Upper lobe of left lung (tissue), 6 donors: ENCODE data around the gene LY6G5C. TPM values are rescaled to one million over a fixed set of nuclear protein-coding genes. Genes with fewer than 3 reads are reported as not detected.

Experiments used
- ATAC-seq, 2 donors: fragments of 200-7000 bp; cut with Tn5 transposase; one replicate each; pipeline ENCODE4 v1.9.1; 2022; ENCODE audit warnings: mild to moderate bottlenecking in 2 of 2, moderate library complexity in 2 of 2; ENCODE audit not compliant: low FRiP score in 2 of 2
- DNase-seq, 2 donors: peaks; one replicate each; pipeline ENCODE4 v3.0.0-alpha.2; 2019 to 2020
- H3K27ac ChIP-seq, 4 donors: fragments of 200-600 bp; sonication (generic); one replicate each; pipeline ENCODE4 v1.5.1; 2016 to 2019
- H3K27me3 ChIP-seq, 4 donors: fragments of 200-600 bp; sonication (generic); one replicate each; pipeline ENCODE4 v1.5.1; 2017 to 2019
- H3K36me3 ChIP-seq, 4 donors: fragments of 200-600 bp; sonication (generic); one replicate each; pipeline ENCODE4 v1.5.1; 2016 to 2019
- H3K4me1 ChIP-seq, 4 donors: fragments of 200-600 bp; sonication (generic); one replicate each; pipeline ENCODE4 v1.5.1; 2018 to 2019
- H3K4me3 ChIP-seq, 4 donors: fragments of 200-600 bp; sonication (generic); one replicate each; pipeline ENCODE4 v1.5.1; 2017 to 2019; ENCODE audit warnings: mild to moderate bottlenecking in 2 of 4, moderate library complexity in 1 of 4
- H3K9me3 ChIP-seq, 4 donors: fragments of 200-600 bp; sonication (generic); one replicate each; pipeline ENCODE4 v1.5.1; 2018 to 2019
- EP300 ChIP-seq, 4 donors: sonication (generic); formaldehyde crosslinking; IDR thresholded peaks; one replicate each; pipeline ENCODE4 v1.5.1; 2017; ENCODE audit warnings: antibody characterized with exemption in 4 of 4, control low read depth in 2 of 4
- POLR2A ChIP-seq, 4 donors: fragments of 450-650 bp; IDR thresholded peaks; one replicate each; pipeline ENCODE4 v1.5.1; 2016 to 2017; ENCODE audit warnings: antibody characterized with exemption in 4 of 4, mild to moderate bottlenecking in 2 of 4
- POLR2AphosphoS5 ChIP-seq, 2 donors: sonication (generic); formaldehyde crosslinking; IDR thresholded peaks; one replicate each; pipeline ENCODE4 v1.5.1; 2017; ENCODE audit warnings: antibody characterized with exemption in 2 of 2
- WGBS, 2 donors: methylation state at CpG; one replicate each; pipeline ENCODE4 v1.1.5; 2017 to 2018; 5-methylcytosine and 5-hydroxymethylcytosine counted together
- total RNA-seq, 6 donors: library from RNA; depleted of rRNA in 4 of 6; stranded (reverse); fragments of >200 nt in 4 of 6; gene quantifications; one replicate each; pipeline versions ENCODE4 v1.1.0 to v1.2.1, GENCODE V29; 2016 to 2021
- TF ChIP-seq, protein P1 (sequence below), 6 experiments: fragments of 450-650 bp in 4 of 6; fragments of 200-600 bp in 2 of 6; sonication (generic) in 2 of 6; IDR thresholded peaks; one replicate each; pipeline ENCODE4 v1.5.1; 2016 to 2019; ENCODE audit warnings: antibody characterized with exemption in 6 of 6
- donor health status: DM: no; HTN: no; CAD: no; lungs with moderate emphysema.
- donor health status: DM: no; HTN: yes; CAD: no; lungs with severe emphysema.

LY6G5C gene
- total RNA-seq, 6 donors from 2014 or later = 1.8 to 4.4 (median 3.1) TPM; not detected in 2

DNA sequence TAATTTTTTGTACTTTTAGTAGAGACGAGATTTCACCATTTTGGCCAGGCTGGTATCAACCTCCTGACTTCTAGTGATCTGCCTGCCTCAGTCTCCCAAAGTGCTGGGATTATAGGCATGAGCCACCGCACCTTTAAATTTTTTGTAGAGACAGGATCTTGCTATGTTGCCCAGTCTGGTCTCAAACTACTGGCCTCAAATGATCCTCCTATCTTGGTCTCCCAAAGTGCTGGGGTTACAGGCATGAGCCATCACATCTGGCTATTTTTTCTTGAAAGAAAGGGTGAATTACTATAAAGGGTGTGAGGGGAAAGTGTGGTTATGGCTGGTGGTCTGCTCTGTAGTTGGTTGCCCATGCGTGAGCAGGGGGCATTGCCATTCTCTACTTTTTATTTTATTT is 27.4 kb upstream of the LY6G5C start:
- Histone ChIP-seq H3K4me1 (peaks cover 8 to 20% (median 15%) of the 10 kb centered on the region in 4 donors), H3K9me3 (no peaks in the 10 kb centered on the region), H3K27ac (no peak overlapping the region), H3K36me3 (no peaks in the 10 kb centered on the region), H3K4me3 (no peak overlapping the region), H3K27me3 (no peaks in the 10 kb centered on the region)
- 98 to 100% methylated on average over 3 of the region's 3 CpGs for WGBS, 2 donors
- DNase-seq (no peak), ATAC-seq (no peak)
- TF ChIP-seq POLR2A (IDR thresholded peaks at IDR 0.05) (no peak), POLR2AphosphoS5 (IDR thresholded peaks at IDR 0.05) (no peak), EP300 (IDR thresholded peaks at IDR 0.05) (no peak)
- TF ChIP-seq, protein P1, sequence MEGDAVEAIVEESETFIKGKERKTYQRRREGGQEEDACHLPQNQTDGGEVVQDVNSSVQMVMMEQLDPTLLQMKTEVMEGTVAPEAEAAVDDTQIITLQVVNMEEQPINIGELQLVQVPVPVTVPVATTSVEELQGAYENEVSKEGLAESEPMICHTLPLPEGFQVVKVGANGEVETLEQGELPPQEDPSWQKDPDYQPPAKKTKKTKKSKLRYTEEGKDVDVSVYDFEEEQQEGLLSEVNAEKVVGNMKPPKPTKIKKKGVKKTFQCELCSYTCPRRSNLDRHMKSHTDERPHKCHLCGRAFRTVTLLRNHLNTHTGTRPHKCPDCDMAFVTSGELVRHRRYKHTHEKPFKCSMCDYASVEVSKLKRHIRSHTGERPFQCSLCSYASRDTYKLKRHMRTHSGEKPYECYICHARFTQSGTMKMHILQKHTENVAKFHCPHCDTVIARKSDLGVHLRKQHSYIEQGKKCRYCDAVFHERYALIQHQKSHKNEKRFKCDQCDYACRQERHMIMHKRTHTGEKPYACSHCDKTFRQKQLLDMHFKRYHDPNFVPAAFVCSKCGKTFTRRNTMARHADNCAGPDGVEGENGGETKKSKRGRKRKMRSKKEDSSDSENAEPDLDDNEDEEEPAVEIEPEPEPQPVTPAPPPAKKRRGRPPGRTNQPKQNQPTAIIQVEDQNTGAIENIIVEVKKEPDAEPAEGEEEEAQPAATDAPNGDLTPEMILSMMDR (IDR thresholded peaks at IDR 0.05) = no peak

GRCh38 chr6:31707701-31708100 is 26.8 kb upstream of the LY6G5C start:
- Histone ChIP-seq H3K36me3 (no peaks in the 10 kb centered on the region), H3K27ac (no peak overlapping the region), H3K27me3 (no peaks in the 10 kb centered on the region), H3K4me3 (no peak overlapping the region), H3K4me1 (peaks cover 8 to 20% (median 15%) of the 10 kb centered on the region in 4 donors), H3K9me3 (no peaks in the 10 kb centered on the region)
- DNase-seq (no peak), ATAC-seq (no peak)
- TF ChIP-seq POLR2A (IDR thresholded peaks at IDR 0.05) (no peak), EP300 (IDR thresholded peaks at IDR 0.05) (no peak), POLR2AphosphoS5 (IDR thresholded peaks at IDR 0.05) (no peak)
- TF ChIP-seq, protein P1 (IDR thresholded peaks at IDR 0.05) = no peak
- 79 to 92% methylated on average over 6 to 10 of the region's 10 CpGs for WGBS, 2 donors

GRCh38 chr6:31706599-31706998 is 25.7 kb upstream of the LY6G5C start, which contains the start of gene LY6G6F:
LY6G6F (plus strand) TSS chr6:31706866; CDS start chr6:31706907, 41 bp downstream.
- no peak for ATAC-seq

GRCh38 chr6:31705931-31706330 is 25.1 kb upstream of the LY6G5C start:
- peaks cover 19 to 25% (median 22%) of the 10 kb centered on the region in 4 donors for H3K4me1 ChIP-seq
- TF ChIP-seq EP300 (IDR thresholded peaks at IDR 0.05) (no peak), POLR2AphosphoS5 (IDR thresholded peaks at IDR 0.05) (no peak), POLR2A (IDR thresholded peaks at IDR 0.05) (no peak)
- TF ChIP-seq, protein P1 (IDR thresholded peaks at IDR 0.05) = no peak
- DNase-seq (no peak), ATAC-seq (no peak)
- WGBS, 2 donors = 88 to 90% methylated on average over 5 to 6 of the region's 6 CpGs
- no peak overlapping the region for H3K4me3 ChIP-seq
- no peaks in the 10 kb centered on the region for H3K36me3 ChIP-seq
- H3K9me3 ChIP-seq = no peaks in the 10 kb centered on the region
- no peaks in the 10 kb centered on the region for H3K27me3 ChIP-seq
- H3K27ac ChIP-seq = no peak overlapping the region

More at GRCh38 chr6:31706599-31706998, 25.7 kb upstream of the LY6G5C start, which contains the start of gene LY6G6F:
- no peaks in the 10 kb centered on the region for H3K27me3 ChIP-seq
- no peak within 1 kb of the TSS for H3K27ac ChIP-seq
- H3K36me3 ChIP-seq = no peaks in the 10 kb centered on the region
- H3K4me1 ChIP-seq = peaks cover 16 to 25% (median 21%) of the 10 kb centered on the region in 4 donors
- H3K4me3 ChIP-seq = no peak within 1 kb of the TSS
- TF ChIP-seq EP300 (IDR thresholded peaks at IDR 0.05) = no peak
- TF ChIP-seq POLR2A (IDR thresholded peaks at IDR 0.05) = no peak
- no peak for TF ChIP-seq POLR2AphosphoS5 (IDR thresholded peaks at IDR 0.05)
- TF ChIP-seq, protein P1 (IDR thresholded peaks at IDR 0.05) = no peak
- 50 to 73% methylated on average over 2 to 3 of the region's 3 CpGs for WGBS, 2 donors
- DNase-seq = no peak
- H3K9me3 ChIP-seq = no peaks in the 10 kb centered on the region
